ENCODE results near the gene HOXA9.

The HOXA9 gene

DNA sequence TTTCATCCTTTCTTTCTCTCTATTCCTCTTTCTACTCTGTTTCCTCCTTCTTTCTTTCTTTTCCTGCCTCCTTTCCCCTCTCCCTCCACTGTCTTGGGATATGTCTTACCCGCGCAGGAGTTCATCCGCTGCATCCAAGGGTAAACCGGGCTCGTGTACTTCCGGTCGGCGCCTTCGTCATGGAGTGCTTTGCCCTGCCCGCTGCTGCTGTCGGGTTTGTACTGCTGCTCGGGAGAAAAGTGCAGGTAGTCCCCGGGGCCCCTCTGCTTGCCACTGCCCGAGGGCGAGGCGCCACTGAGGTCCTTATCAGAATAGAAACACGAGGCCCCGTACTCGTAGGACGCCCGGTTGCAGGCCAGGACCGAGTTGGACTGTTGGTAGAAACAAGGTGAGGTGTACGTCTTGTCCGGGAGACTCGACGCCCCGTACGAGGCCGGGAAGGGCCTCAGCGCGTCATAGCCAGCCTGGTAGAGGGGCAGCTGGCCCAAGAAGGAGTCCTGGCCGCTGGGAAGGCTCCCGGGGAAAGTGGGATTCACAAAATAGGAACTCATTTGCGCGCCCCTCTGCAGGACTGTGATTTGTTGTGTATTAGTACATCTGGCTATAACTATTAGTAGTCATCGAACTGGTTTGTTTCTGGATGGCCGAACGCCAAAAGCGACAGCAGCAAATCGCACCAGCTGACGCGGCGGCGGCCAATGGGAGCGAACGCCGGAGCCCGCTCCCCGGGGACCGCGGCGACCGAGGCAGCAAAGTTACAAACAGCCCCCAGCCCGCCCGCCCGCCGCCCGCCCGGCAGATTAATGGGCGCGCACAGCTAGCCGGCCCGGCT is 17.9 kb downstream of the HOXA9 start, which contains the start of gene HOXA6:
HOXA6 (minus strand) TSS at position 576 of the 832 bp plus-strand sequence; CDS start at position 551, 25 bp downstream.
- peak within 1 kb of the TSS; percentile 72 for H3K4me3 ChIP-seq (ENCODE audit: control insufficient read depth, low read depth, low read length)

GRCh38 chr7:27146491-27147198 is 18.7 kb downstream of the HOXA9 start:
- TF ChIP-seq, protein P1, sequence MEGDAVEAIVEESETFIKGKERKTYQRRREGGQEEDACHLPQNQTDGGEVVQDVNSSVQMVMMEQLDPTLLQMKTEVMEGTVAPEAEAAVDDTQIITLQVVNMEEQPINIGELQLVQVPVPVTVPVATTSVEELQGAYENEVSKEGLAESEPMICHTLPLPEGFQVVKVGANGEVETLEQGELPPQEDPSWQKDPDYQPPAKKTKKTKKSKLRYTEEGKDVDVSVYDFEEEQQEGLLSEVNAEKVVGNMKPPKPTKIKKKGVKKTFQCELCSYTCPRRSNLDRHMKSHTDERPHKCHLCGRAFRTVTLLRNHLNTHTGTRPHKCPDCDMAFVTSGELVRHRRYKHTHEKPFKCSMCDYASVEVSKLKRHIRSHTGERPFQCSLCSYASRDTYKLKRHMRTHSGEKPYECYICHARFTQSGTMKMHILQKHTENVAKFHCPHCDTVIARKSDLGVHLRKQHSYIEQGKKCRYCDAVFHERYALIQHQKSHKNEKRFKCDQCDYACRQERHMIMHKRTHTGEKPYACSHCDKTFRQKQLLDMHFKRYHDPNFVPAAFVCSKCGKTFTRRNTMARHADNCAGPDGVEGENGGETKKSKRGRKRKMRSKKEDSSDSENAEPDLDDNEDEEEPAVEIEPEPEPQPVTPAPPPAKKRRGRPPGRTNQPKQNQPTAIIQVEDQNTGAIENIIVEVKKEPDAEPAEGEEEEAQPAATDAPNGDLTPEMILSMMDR (conservative IDR thresholded peaks at IDR 0.05; ENCODE audit: control insufficient read depth, insufficient read depth, low read depth, low read length): no peak
- H3K4me3 ChIP-seq (ENCODE audit: control insufficient read depth, low read depth, low read length): peak overlapping the region; percentile 7
- DNase-seq (ENCODE audit: low read depth): peak; percentile 29

More for the DNA sequence above, 17.9 kb downstream of the HOXA9 start, which contains the start of gene HOXA6:
- TF ChIP-seq, protein P1 (conservative IDR thresholded peaks at IDR 0.05; ENCODE audit: control insufficient read depth, insufficient read depth, low read depth, low read length): no peak
- DNase-seq (ENCODE audit: low read depth): peak; percentile 80

GRCh38 chr7:27145914-27146412 is 19.4 kb downstream of the HOXA9 start:
- no peak overlapping the region for H3K4me3 ChIP-seq (ENCODE audit: control insufficient read depth, low read depth, low read length)
- TF ChIP-seq, protein P1 (conservative IDR thresholded peaks at IDR 0.05; ENCODE audit: control insufficient read depth, insufficient read depth, low read depth, low read length): no peak
- DNase-seq (ENCODE audit: low read depth): no peak

- TF ChIP-seq, protein P1 (conservative IDR thresholded peaks at IDR 0.05; ENCODE audit: control insufficient read depth, insufficient read depth, low read depth, low read length): no peak
- H3K4me3 ChIP-seq (ENCODE audit: control insufficient read depth, low read depth, low read length): peak overlapping the region; percentile 12
- DNase-seq (ENCODE audit: low read depth): peak; percentile 37
Observed at GRCh38 chr7:27145165-27145913, 20.0 kb downstream of the HOXA9 start.

- H3K4me3 ChIP-seq (ENCODE audit: control insufficient read depth, low read depth, low read length): peak overlapping the region; percentile 12
- peak; percentile 27 for DNase-seq (ENCODE audit: low read depth)
- TF ChIP-seq, protein P1 (conservative IDR thresholded peaks at IDR 0.05; ENCODE audit: control insufficient read depth, insufficient read depth, low read depth, low read length): no peak
Observed at GRCh38 chr7:27144781-27145164, 20.6 kb downstream of the HOXA9 start.

Measured in fibroblast of mammary gland (primary cell).